H1 (cell line): ENCODE measurements around the gene CHRNA3. TPM values are rescaled to one million over a fixed set of nuclear protein-coding genes. Genes with fewer than 3 reads are reported as not detected.

Source experiments
- BRCA1 ChIP-seq: IDR thresholded peaks from 2 replicates; pipeline ENCODE4 v1.6.1; 2012; ENCODE audit warnings: low read depth, low read length, improper control_type of control experiment
- HDAC2 ChIP-seq, 2 experiments: fragments of 300-600 bp in 1 of 2; sonication (generic) in 1 of 2; IDR thresholded peaks; 2 replicates each; pipeline ENCODE4 v1.6.1; 2011 to 2012; ENCODE audit warnings: low read depth in 2 of 2, low read length in 2 of 2, mild to moderate bottlenecking in 2 of 2, moderate library complexity in 2 of 2, borderline replicate concordance in 1 of 2, inconsistent platforms in 1 of 2
- SP2 ChIP-seq: IDR thresholded peaks from 2 replicates; pipeline ENCODE4 v1.6.1; 2012; ENCODE audit warnings: mild to moderate bottlenecking, low read length, inconsistent platforms
- polyA plus RNA-seq, 7 experiments: library from polyadenylated mRNA; depleted of rRNA in 3 of 7; stranded (reverse) in 5 of 7; unstranded in 2 of 7; fragments of >200 nt in 5 of 7; fragments of 200-250 nt in 2 of 7; gene quantifications; 1 replicate in 5 of 7; 2 replicates in 1 of 7; 4 replicates in 1 of 7; pipeline versions ENCODE4 v1.2.1 to v1.2.3, GENCODE V29; 2011 to 2013; ENCODE audit warnings: missing spikeins in 2 of 7, mixed read lengths in 2 of 7
- total RNA-seq: library from RNA; stranded (reverse); fragmentation: NEBNext Ultra II Directional; extraction: Animal tissue kit (Norgen Biotek cat#: 25700); gene quantifications from 2 replicates; pipeline ENCODE4 v1.2.1, GENCODE V29; 2021

CHRNA3 gene
- total and polyA plus RNA-seq, 2 of the 8 experiments (the other 6 are each of a cell fraction or from before 2014, with no cell fraction given), result 2.1 to 4.7 TPM

- no peak for TF ChIP-seq HDAC2 (IDR thresholded peaks at IDR 0.05; ENCODE audit: borderline replicate concordance in 1 of 2, low read depth in 2 of 2, low read length in 2 of 2)
- TF ChIP-seq SP2, result no peak
- no peak for TF ChIP-seq BRCA1
Measured at GRCh38 chr15:78651930-78652615, 31.3 kb upstream of the CHRNA3 start (continued).
